SU-DHL-6 (cell line): ENCODE data around the gene FOXA1.

ENCODE experiments used
- CTCF ChIP-seq: fragments of 200-600 bp; sonication (generic); IDR thresholded peaks from one replicate; pipeline ENCODE4 v1.5.1; 2017; ENCODE audit warnings: antibody characterized with exemption, mild to moderate bottlenecking, low read length, moderate library complexity; ENCODE audit not compliant: insufficient read depth, poor library complexity, severe bottlenecking
- EZH2phosphoT487 ChIP-seq: fragments of 200-600 bp; sonication (generic), shearing (Covaris generic); conservative IDR thresholded peaks from 2 replicates; pipeline ENCODE4 v1.6.1; 2018; ENCODE audit warnings: mild to moderate bottlenecking, antibody characterized with exemption, low read length, moderate library complexity, mixed read lengths

GRCh38 chr14:37545174-37545573 is 49.9 kb downstream of the FOXA1 start:
- no peak for TF ChIP-seq CTCF
- no peak for TF ChIP-seq EZH2phosphoT487
